NCI-H1930 (cell line): ENCODE measurements around the gene PFKL.
A peak's percentile ranks its signal among the peaks of the same experiment; 100 is the strongest.
"Not testable (repeated sequence)": the region's sequence is repeated elsewhere in the genome, so short reads cannot be mapped to it uniquely, and the experiment has no call there.

Experiments used
- DNase-seq, 2 experiments: peaks; one replicate each; lab custom pipeline; 2025; lab: John Stamatoyannopoulos, UW

Gene PFKL

GRCh38 chr21:44327603-44327974 is 27.7 kb downstream of the PFKL start:
- DNase-seq: no peak

GRCh38 chr21:44328242-44328895 is 28.5 kb downstream of the PFKL start:
- DNase-seq: no peak

GRCh38 chr21:44329086-44329889 is 29.4 kb downstream of the PFKL start:
- no peak for DNase-seq

- no peak for DNase-seq
Observed at GRCh38 chr21:44329971-44330681, 30.3 kb downstream of the PFKL start.

GRCh38 chr21:44330698-44331097 is 30.8 kb downstream of the PFKL start:
- DNase-seq: no peak

GRCh38 chr21:44331209-44331608 is 31.4 kb downstream of the PFKL start:
- DNase-seq: no peak

- no peak for DNase-seq
Observed at GRCh38 chr21:44331650-44332307, 31.9 kb downstream of the PFKL start.

GRCh38 chr21:44332383-44332782 is 32.5 kb downstream of the PFKL start:
- DNase-seq: no peak

GRCh38 chr21:44332965-44333364 is 33.1 kb downstream of the PFKL start:
- DNase-seq: no peak

GRCh38 chr21:44333509-44334328 is 33.9 kb downstream of the PFKL start:
- DNase-seq: no peak

- DNase-seq: no peak
Observed at GRCh38 chr21:44334329-44335030, 34.6 kb downstream of the PFKL start.

GRCh38 chr21:44335266-44336059 is 35.6 kb downstream of the PFKL start:
- no peak for DNase-seq

- no peak for DNase-seq
Observed at GRCh38 chr21:44337449-44337848, 37.6 kb downstream of the PFKL start.

- DNase-seq: peak; percentile 47 to 60
Observed at GRCh38 chr21:44337941-44338895, 38.4 kb downstream of the PFKL start.

- peak; percentile 89 to 93 for DNase-seq
Observed at GRCh38 chr21:44338971-44339910, 39.4 kb downstream of the PFKL start, which contains the start of gene CFAP410. CFAP410 (minus strand) TSS chr21:44339390; CDS start chr21:44339194, 196 bp downstream.

- DNase-seq: not testable (repeated sequence)
Observed at GRCh38 chr21:44341726-44342458, 42.0 kb downstream of the PFKL start.

- not testable (repeated sequence) for DNase-seq
Observed at GRCh38 chr21:44342981-44343380, 43.1 kb downstream of the PFKL start.
